ENCODE data around the gene EPHB1.

GRCh38 chr3:134928819-134929218, 133.8 kb downstream of the EPHB1 start:
- TF ChIP-seq CTCF (conservative IDR thresholded peaks at IDR 0.05; ENCODE audit: low read depth, low read length) (no peak), EZH2 (IDR thresholded peaks at IDR 0.05; ENCODE audit: borderline replicate concordance, low read depth, low read length, poor library complexity, severe bottlenecking) (no peak)

Measured in A673 (cell line).